Esophagus mucosa (tissue), 1 donor: ENCODE results near the gene PSMD1. TPM values are rescaled to one million over a fixed set of nuclear protein-coding genes. Genes with fewer than 3 reads are reported as not detected.

Experiments used
- ATAC-seq: fragments of 200-7000 bp; cut with Tn5 transposase; one replicate; pipeline ENCODE4 v1.9.1; 2020
- total RNA-seq: library from RNA; stranded (reverse); gene quantifications from one replicate; pipeline ENCODE4 v1.2.4, GENCODE V29; 2023
- donor health status: DM: yes; HTN: yes; CAD: no.

The PSMD1 gene
- total RNA-seq, 1 donor from 2014 or later = 84.0 TPM

DNA sequence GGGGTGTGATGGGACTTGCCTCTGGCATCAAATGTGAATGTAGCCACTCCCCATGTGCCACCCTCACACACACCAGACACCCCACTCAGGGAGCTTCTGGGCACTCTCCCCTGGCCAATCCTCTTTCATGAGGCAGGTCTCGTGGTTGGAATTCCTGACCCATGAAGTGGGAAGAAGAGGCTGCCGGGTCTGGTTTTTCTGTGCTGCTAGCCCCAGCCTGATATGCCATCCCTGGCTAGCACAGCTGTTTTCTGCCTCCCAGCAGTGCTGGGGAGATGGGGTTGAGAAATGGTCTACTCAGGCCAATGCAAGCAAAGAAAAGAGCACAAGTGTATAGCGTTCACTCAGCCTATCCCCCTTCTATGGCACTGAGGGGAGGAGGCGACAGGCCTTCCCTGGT is 20.5 kb upstream of the PSMD1 start:
- no peak for ATAC-seq

DNA sequence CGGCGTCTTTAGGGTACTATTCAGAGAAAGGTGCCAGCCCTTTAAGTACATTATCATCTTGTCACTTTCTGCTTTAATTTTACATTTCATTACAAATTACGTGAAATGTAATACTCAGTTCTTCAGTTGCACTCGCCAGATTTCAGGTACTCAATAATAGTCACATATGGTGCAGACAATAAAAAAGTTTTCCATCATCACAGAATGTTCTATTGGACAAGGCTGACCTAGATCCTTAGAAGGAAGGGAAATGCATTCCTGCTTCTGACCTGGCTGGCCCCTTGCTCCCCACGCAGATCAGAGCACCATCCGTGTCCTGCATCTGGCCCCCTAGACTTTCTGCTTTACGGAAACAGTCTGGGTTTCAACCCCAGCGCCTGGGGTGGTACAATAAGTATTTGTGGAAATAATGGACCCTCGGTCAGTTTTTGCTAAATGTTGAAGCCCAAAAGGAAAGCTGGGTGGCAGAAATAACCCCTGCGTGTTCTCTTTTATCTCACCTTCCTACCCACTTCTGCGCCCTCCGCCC is 20.0 kb upstream of the PSMD1 start:
- ATAC-seq = no peak

- no peak for ATAC-seq
Measured at GRCh38 chr2:231037202-231037730, 19.4 kb upstream of the PSMD1 start, which contains the start of gene C2orf72. Gene C2orf72 (plus strand): TSS chr2:231037523. CDS start chr2:231037566, 43 bp downstream.

DNA sequence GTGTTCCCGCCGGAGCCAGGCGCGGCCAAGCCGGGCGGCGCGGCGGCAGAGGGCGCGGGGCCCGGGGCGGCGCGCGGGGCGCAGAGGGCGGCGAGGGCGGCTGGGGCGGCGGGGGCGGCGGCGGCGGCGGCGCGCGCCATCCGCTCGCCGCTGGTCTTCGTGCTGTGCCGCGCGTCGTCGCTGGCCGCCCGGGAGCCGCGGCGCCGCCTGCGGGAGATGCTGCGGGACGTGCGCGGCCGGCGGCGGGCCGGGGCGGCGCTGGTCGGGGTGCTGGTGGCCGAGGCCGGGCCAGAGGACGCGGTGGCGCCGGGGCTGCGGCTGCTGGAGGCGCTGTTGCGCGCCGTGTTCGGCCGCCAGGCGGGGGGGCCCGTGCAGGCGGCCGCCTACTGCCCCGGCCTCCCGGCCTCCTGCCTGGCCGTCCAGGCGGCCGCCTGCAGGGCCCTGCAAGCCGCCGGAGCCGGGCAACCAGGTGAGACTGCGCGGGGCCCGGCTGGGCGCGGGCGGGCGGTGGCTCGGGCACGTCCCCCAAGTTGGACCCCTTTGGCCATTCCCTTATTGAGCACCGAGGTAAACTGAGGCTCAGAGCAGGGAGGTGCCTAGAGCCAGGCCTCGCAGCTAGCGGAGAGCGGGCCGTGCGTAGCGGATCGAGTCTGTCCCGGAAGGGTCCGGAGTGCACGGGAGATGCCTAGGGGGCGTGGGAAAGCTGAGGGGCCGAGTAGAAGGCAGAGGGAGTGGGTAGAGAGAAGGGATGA is 18.8 kb upstream of the PSMD1 start:
- no peak for ATAC-seq

GRCh38 chr2:231038483-231039293 is 18.0 kb upstream of the PSMD1 start:
- ATAC-seq = no peak

DNA sequence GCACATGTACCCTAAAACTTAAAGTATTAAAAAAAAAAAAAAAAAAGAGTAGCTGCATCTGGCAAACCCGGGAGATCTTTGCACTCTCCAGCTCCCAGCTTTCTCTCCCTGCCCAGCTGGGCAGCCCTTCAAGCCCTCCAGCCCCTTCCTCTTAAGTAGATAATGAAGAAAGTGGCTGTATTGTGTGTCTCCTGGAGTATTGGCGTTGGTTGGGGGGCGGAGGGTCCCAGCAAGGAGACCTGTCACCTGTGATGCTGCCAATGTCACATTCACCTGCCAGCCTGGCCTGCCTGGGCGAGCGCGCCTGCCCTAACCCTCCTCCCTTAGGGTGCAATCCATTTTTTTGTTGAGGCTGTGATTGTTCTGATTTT is 17.4 kb upstream of the PSMD1 start:
- ATAC-seq = no peak

DNA sequence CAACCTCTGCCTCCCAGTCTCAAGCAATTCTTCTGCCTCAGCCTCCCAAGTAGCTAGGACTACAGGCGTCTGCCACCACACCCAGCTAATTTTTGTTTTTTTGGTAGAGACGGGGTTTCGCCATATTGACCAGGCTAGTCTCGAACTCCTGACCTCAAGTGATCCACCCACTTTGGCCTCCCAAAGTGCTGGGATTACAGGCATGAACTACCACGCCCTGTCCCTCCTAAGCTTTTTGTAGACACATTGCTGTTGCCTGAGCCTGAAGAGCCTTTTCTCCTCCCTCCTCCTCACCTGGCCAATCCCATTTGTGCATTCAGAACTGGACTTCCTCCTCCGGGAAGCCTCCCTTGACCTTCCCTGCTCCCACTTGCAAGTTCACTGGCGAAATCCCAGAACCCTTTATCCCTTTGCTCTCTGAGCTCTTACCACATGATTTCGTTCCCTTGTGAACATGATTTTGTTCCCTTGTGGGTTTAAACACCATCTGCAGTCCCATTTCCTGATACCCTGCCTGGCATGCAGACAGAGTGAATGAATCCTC is 16.8 kb upstream of the PSMD1 start:
- no peak for ATAC-seq

DNA sequence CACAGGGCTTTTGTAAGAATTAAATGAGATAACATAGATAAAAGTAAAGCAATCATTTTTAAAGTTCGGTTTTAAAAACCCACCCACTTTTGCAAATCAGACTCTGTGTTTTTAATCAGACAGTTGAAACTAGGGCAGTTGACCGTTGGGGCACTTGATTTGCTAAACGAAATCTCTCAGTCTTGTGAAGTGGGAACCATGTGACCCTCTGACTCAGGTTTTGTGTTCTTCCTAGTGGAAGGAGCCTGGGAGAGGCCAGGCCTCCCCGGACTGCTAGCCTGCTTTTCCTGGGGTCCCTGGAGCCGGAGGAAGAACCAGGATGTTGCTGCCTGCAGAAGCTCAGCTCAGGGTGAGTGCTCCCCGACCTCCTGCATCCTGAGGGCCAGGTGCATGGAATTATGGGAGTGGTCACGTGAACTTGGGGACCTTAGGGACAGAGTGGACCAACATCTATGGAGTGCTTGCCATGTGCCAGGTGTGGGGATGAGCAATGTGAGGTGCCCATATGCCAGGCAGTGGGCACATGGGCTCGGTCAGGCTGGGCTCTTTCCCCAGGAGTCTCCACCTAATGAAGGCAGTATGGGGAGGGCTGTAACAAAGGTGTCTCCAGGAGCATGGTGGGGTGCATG is 15.5 kb upstream of the PSMD1 start:
- ATAC-seq = peak; percentile 11

DNA sequence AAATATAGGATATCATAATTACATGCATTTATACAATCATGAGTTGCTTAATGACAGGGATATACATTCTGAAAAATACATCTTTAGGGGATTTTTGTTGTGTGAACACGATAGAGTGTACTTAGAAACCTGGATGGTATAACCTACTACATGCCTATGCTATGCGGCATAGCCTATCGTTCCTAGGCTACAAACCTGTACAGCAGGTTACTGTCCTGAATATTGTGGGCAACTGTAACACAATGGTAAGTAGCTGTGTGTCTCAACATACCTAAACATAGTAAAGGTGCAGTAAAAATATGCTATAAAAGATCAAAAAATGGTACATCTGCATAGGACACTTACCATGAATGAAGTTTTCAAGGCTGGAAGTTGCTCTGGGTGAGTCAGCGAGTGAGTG is 12.9 kb upstream of the PSMD1 start:
- no peak for ATAC-seq

DNA sequence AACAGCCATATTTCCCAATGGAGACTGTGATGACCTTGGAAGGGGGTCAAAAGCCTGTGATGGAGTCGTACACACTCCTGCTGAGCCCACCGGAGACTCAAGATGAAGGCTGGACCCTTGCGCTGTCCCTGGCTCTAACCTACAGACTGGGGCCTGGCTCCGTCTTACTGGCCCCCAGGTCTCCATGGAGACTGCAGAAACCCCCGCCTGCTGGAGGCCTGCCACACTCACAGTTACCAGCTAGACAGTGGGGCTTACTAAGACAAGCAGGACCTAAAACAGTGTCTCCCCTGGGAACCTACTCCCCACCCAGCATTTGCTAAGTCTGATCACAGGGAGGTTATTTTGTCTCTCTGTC is 9.8 kb upstream of the PSMD1 start:
- ATAC-seq = no peak

DNA sequence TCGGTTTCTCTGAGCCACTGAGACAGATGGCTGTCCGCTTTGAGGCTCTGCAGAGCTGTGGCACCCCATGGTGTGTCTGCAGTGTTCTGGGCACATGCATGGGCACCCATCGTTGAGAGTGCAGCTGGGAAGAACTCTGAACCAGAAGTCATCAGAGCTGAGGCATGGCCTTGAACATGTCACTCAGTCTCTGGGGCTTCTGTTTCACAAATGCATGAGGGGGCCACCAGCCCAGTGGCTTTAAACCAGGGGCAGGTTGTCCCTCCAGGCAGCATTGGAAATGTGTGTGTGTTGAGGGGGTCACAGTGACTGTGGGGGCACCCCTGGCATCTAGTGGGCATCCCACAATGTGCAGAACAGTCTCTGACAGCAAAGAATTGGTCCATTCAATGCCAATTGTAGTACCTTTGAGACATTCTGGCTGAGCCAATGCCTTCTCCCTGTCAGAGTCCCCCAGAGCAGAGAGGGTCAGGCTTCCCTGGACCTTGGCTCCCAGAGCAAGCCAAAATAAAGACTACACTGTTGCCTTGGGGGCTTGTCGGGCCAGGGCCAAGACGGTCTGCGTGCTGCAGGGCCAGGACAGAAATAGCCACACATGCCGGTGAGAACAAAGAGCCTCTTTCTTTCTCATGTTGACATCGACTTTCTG is 9.3 kb upstream of the PSMD1 start:
- ATAC-seq = no peak

DNA sequence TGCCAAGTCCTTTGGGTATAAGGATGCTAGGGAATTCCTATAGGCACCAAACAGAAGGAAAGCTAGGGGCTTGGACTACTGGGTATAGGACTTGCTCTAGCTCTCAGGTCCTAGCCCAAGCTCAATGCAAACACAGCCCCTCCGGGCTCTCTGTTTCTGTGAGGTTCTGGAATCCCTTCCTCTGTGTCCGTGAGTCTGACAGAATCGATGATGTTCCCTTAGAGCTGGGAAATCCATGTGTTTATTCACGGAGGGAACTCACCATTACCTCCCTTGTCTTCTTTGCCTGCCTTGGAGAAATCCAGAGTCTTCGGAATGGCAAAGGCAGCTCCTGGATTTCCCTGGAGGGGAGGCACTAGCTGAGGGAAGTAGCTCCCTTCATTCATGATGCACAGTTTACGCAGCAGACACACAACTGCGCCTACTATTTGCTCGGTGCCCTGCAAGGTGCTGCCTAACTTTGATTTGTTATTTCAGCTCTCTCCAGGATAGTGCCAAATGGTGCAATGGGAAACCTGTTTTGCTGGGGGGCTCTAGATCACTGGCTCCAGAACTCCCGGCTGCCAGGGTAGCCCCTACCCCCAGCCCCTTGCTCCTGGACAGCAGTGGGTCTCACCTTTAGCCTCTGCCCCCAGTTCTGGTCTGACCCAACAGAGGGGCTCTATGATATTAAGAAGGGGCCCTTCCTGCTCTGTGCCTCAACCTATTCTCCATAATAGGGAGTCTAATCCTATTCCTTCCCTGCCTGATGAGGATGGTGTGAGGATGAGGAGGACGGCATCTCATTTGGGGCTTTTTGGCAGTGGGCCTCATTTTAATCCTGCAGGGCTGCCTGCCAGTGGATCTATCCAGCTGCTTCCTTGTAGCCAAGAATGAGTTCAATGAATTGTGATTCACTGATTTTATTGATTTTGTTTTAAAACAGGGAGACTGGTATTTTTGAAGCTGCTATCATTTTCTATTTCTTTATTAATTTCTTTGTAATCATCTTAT is 8.4 kb upstream of the PSMD1 start:
- no peak for ATAC-seq

- ATAC-seq = no peak
Measured at GRCh38 chr2:231049286-231050017, 7.2 kb upstream of the PSMD1 start.

DNA sequence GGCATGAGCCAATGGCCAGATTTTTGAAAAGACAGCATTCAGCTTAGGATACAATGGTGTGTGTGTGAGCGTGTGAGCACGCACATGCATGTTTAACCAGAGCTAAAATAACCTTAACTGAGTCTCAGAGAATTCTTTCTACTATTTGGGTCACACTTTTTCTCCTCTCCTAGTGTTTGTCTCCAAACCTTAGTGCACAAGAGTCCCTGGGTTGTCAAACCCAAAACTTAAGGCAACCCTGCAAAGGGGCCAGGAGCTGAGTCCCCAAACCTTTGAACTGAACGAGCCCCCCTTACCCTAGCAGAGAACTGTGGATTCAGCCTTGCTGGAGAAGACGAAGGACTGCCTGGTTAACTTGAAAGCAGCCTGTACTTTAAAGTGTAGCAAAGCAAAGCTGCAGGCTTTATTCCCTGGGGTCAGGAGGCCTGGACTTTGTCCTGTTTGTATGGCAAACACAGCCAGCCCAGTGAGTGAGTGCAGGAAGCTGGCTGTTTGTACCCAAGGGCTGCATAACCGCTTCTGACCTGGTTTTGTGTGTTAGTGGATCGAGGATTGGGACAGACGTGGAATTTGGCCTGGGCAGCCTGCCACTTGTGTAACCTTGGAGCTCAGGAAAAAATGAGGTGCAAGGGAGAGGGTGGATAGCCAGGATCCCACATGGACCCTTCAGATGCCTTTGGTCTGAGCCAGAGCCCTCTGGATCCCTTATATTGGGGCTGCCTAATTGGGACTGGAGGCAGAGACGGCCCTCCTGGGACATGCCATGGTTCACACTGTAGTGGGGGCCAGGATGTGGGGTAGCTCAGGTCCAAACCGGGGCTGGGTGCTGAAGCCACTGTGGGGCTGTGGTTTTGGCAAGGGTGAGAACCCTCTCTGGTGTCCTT is 6.4 kb upstream of the PSMD1 start:
- ATAC-seq = no peak

DNA sequence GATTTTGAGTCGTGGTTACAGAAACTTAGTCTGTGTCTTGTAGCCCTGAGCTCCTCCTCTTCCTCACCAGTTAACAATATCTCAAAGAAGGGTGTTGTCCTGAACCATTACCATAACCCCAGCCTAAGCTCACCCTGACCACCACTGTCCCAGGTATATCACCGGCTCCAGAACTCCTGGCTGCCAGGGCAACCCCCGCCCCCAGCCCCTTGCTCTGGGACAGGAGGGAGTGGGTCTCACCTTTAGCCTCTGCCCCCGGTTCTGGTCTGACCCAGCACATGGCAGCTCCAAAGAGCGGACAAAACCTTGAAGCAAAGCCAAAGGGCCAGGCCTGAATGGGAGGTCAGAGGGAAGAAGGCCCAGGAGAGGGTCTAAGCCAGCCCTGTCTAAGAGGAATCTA is 5.6 kb upstream of the PSMD1 start:
- ATAC-seq = no peak

GRCh38 chr2:231052494-231053451 is 3.9 kb upstream of the PSMD1 start:
- ATAC-seq = peak; percentile 76

GRCh38 chr2:231053846-231054245 is 2.8 kb upstream of the PSMD1 start:
- no peak for ATAC-seq

- ATAC-seq = no peak
Measured at GRCh38 chr2:231057590-231057989, 923 bp downstream of the PSMD1 start.
